Calu3 (cell line): ENCODE measurements around the gene HLCS. TPM values are rescaled to one million over a fixed set of nuclear protein-coding genes. Genes with fewer than 3 reads are reported as not detected.
A peak's percentile ranks its signal among the peaks of the same experiment; 100 is the strongest.

Experiments
- BruUV-seq: library from RNA; stranded (reverse); fragments of 400-500 nt; replicated peaks from 2 replicates; lab custom pipeline; 2021; lab: Mats Ljungman, UMichigan
- CTCF ChIA-PET: fragments of 300-600 bp; sonication (Branson Sonifier 250); formaldehyde crosslinking; loops from one replicate; lab custom pipeline; 2022; ENCODE audit warnings: antibody characterized with exemption; lab: Charles Lee
- DNase-seq: peaks from one replicate; pipeline ENCODE4 v3.0.0; 2022
- H3K27ac Mint-ChIP-seq: one replicate; pipeline ENCODE4 v1.8.0; 2022; ENCODE audit warnings: mixed read lengths; ENCODE audit not compliant: unreplicated experiment
- H3K27me3 Mint-ChIP-seq: one replicate; pipeline ENCODE4 v1.8.0; 2022; ENCODE audit warnings: mixed read lengths; ENCODE audit not compliant: unreplicated experiment
- H3K36me3 Mint-ChIP-seq: one replicate; pipeline ENCODE4 v1.8.0; 2022; ENCODE audit warnings: mild to moderate bottlenecking, moderate library complexity, mixed read lengths; ENCODE audit not compliant: insufficient read depth, unreplicated experiment
- H3K4me1 Mint-ChIP-seq: one replicate; pipeline ENCODE4 v1.8.0; 2022; ENCODE audit warnings: mild to moderate bottlenecking, low read depth, mixed read lengths; ENCODE audit not compliant: unreplicated experiment
- H3K4me3 Mint-ChIP-seq: one replicate; pipeline ENCODE4 v1.8.0; 2022; ENCODE audit warnings: mild to moderate bottlenecking, low read depth, moderate library complexity, mixed read lengths; ENCODE audit not compliant: unreplicated experiment
- H3K9me3 Mint-ChIP-seq: one replicate; pipeline ENCODE4 v1.8.0; 2022; ENCODE audit warnings: low read depth, mixed read lengths; ENCODE audit not compliant: unreplicated experiment
- intact Hi-C: fragments of 100-400 bp; cut with micrococcal nuclease; formaldehyde crosslinking; loops from one replicate; pipeline ENCODE4 v1.10.0; 2022; ENCODE audit not compliant: unreplicated experiment
- total RNA-seq: library from RNA; stranded (reverse); gene quantifications from 2 replicates; pipeline ENCODE4 v1.2.3, GENCODE V29; 2022
- TF ChIP-seq, protein P1 (sequence below): fragments of 200-600 bp; IDR thresholded peaks from one replicate; pipeline ENCODE4 v1.8.0; 2022; ENCODE audit warnings: antibody characterized with exemption; ENCODE audit not compliant: unreplicated experiment

Gene HLCS
- total RNA-seq, 1 experiment from 2014 or later: 18.4 TPM

DNA sequence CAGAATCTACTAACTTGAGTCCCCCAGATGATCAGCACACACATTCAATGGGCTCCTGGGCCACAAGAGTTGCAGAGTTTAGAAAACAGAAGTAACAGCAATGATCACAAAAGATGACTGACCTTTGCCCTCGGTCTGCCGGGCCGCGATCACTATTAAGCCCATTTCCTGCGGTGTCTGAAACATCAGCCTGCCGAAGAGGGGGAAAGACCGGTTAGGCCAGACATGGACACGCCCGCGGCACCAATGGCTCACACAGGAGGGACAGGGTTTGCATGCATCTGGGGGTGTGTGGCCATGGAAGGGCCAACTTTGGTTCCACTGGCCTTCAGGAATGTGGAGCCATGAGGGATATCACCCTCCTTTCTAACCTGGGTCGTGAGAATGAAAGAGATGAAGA is 199.4 kb downstream of the HLCS start:
- intact Hi-C loops: loop anchor here (5.0 kb wide), 1 partner anchor 80 kb away; no protein-coding TSS in a partner anchor
- H3K9me3 Mint-ChIP-seq: no peaks in the 10 kb centered on the region
- H3K36me3 Mint-ChIP-seq: peaks cover 1% of the 10 kb centered on the region
- DNase-seq: peak; percentile 39
- TF ChIP-seq, protein P1, sequence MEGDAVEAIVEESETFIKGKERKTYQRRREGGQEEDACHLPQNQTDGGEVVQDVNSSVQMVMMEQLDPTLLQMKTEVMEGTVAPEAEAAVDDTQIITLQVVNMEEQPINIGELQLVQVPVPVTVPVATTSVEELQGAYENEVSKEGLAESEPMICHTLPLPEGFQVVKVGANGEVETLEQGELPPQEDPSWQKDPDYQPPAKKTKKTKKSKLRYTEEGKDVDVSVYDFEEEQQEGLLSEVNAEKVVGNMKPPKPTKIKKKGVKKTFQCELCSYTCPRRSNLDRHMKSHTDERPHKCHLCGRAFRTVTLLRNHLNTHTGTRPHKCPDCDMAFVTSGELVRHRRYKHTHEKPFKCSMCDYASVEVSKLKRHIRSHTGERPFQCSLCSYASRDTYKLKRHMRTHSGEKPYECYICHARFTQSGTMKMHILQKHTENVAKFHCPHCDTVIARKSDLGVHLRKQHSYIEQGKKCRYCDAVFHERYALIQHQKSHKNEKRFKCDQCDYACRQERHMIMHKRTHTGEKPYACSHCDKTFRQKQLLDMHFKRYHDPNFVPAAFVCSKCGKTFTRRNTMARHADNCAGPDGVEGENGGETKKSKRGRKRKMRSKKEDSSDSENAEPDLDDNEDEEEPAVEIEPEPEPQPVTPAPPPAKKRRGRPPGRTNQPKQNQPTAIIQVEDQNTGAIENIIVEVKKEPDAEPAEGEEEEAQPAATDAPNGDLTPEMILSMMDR: no peak
- H3K27ac Mint-ChIP-seq: no peak overlapping the region
- no peak overlapping the region for H3K4me3 Mint-ChIP-seq
- no TSS peak for BruUV-seq
- peaks cover 19% of the 10 kb centered on the region for H3K4me1 Mint-ChIP-seq
- CTCF ChIA-PET: no interaction called here
- no peaks in the 10 kb centered on the region for H3K27me3 Mint-ChIP-seq

DNA sequence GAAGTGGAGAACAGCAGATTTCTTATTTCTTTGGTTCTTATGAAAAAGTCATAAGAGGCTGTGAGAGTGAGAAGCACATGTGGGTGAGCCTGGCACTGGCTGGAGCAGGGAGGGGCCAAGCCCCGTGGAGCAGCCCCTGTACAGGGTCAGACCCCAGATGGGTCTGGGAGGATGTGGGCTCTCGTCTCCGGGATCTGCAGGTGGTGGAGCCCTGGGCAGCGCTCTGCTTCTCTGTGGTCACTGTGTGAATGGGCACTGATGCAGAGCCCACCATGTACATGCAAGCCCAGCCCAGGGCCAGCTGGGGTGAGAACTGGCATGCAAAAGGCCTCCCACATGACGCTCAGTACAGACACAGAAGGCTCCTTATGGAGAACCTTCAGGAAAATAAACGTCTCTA is 200.0 kb downstream of the HLCS start:
- H3K4me1 Mint-ChIP-seq: peaks cover 19% of the 10 kb centered on the region
- no peaks in the 10 kb centered on the region for H3K9me3 Mint-ChIP-seq
- no peak for DNase-seq
- H3K36me3 Mint-ChIP-seq: peaks cover 5% of the 10 kb centered on the region
- BruUV-seq: no TSS peak
- no peak overlapping the region for H3K4me3 Mint-ChIP-seq
- no peaks in the 10 kb centered on the region for H3K27me3 Mint-ChIP-seq
- CTCF ChIA-PET: no interaction called here
- TF ChIP-seq, protein P1: no peak
- H3K27ac Mint-ChIP-seq: no peak overlapping the region
- intact Hi-C loops: loop anchor here (5.0 kb wide), 1 partner anchor 81 kb away; no protein-coding TSS in a partner anchor

DNA sequence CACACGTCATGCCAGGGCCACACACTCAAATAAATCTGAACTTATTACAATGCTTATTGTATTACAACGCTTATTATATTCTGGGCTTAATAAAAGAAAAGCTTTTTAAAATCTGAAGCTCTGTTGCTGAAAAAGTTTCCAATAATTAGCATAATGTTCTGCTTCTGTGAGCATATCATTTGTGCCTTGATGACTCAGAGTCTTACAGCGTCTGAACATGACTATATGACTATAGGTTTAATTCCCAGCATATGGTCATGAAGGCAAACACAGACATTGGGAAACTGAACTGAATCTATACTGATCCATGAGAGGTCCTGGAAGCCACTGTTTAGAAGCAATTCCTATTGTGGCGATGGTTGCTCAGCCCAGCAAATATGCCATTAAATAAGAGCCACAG is 201.2 kb downstream of the HLCS start:
- Mint-ChIP-seq H3K27me3 (no peaks in the 10 kb centered on the region), H3K9me3 (no peaks in the 10 kb centered on the region), H3K4me1 (peaks cover 19% of the 10 kb centered on the region), H3K36me3 (peaks cover 5% of the 10 kb centered on the region), H3K27ac (no peak overlapping the region), H3K4me3 (no peak overlapping the region)
- TF ChIP-seq, protein P1: no peak
- CTCF ChIA-PET: interaction anchor here (0.5 to 1.6 kb wide), 2 partner anchors 11 to 89 kb away, joined by 3 read pairs; no protein-coding TSS in a partner anchor
- DNase-seq: no peak
- BruUV-seq: no TSS peak
- intact Hi-C loops: loop anchor here (5.0 kb wide), 1 partner anchor 82 kb away; no protein-coding TSS in a partner anchor

DNA sequence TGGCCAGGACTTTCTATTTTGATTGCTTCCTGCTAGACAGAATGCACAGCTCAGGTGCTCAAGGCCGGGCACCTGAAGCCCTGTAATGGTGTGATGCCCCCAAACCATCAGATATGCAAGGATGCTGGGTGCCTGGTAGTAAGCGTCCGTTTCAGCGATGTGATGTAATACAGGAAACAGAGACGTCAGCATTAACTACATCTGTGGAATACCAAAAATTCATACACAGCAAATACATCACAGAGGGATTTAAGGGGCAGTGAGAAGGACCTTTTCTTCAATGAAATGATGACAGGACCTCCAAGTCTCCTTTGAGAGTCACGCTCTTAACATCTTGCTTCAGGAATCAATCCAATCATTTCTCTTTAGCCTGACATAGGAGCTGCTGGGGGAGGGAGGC is 203.2 kb downstream of the HLCS start:
- no TSS peak for BruUV-seq
- Mint-ChIP-seq H3K4me3 (no peak overlapping the region), H3K27ac (no peak overlapping the region), H3K36me3 (peaks cover 5% of the 10 kb centered on the region), H3K4me1 (peaks cover 11% of the 10 kb centered on the region), H3K27me3 (no peaks in the 10 kb centered on the region), H3K9me3 (no peaks in the 10 kb centered on the region)
- CTCF ChIA-PET: no interaction called here
- DNase-seq: no peak
- intact Hi-C loops: no loop called here
- TF ChIP-seq, protein P1: no peak
